ENCODE data around the gene CARD6.
A peak's percentile ranks its signal among the peaks of the same experiment; 100 is the strongest.
"Not testable (repeated sequence)": the region's sequence is repeated elsewhere in the genome, so short reads cannot be mapped to it uniquely, and the experiment has no call there.

The CARD6 gene

GRCh38 chr5:40872253-40872652 is 31.1 kb downstream of the CARD6 start:
- not testable (repeated sequence) for DNase-seq (ENCODE audit: low read depth in 2 of 2)

DNA sequence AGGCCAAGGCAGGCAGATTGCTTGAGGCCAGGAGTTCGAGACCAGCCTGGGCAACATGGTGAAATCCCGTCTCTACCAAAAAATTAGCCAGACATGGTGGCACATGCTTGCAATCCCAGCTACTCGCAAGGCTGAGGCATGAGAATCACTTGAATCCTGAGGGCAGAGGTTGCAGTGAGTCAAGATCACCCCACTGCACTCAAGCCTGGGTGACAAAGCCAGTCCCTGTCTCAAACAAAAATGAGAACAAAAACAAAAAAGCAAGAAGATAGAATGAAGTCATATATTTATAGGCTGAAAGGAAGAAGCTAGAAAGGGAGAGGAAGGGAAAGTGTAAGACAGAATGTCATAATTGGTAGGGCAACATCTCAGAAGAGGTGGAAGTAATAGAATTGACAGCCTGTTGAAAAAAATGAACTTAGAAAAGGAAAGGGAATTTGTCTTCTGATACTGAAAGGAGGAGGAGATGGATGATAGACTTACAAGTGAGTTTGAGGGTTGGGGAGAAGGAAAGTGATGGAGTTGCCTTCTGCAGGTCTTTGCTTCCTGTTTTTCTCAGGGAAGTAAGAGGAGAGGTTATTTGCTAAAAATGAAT is 32.2 kb downstream of the CARD6 start:
- DNase-seq (ENCODE audit: low read depth in 2 of 2), result no peak

DNA sequence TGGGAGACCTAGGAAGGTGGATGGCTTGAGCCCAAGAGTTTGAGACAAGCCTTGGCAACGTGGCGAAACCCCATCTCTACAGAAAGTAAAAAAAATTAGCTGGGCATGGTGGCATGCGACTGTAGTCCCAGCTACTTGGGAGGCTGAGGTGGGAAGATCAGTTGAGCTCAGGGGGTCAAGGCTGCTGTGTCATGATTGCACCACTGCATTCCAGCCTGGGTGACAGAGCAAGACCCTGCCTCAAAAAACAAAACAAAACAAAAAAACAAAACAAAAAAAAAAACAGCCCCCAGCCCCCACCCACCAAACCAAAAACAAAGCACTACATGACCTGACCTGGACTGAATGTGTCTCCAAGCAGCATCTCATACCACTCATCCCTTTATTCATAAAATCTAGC is 34.8 kb downstream of the CARD6 start:
- no peak for DNase-seq (ENCODE audit: low read depth in 2 of 2)

- no peak for DNase-seq (ENCODE audit: low read depth in 2 of 2)
Observed at GRCh38 chr5:40877371-40877988, 36.3 kb downstream of the CARD6 start.

- DNase-seq (ENCODE audit: low read depth in 2 of 2), result peak; percentile 1 to 3
Observed at GRCh38 chr5:40879163-40879942, 38.2 kb downstream of the CARD6 start.

DNA sequence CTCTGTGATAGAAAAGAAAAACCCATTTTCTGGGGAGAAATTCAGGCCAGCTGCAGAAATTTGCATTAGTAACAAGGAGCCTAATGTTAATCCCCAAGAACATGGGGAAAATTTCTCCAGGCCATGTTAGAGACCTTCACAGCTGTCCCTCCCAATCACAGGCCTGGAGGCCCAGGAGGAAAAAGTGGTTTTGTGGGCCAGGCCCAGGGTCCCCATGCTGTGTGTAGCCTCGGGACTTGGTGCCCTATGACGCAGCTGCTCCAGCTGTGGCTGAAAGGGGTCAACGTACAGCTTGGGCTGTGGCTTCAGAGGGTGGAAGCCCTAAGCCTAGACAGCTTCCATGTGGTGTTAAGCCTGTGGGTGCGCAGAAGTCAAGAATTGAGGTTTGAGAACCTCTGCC is 41.1 kb downstream of the CARD6 start:
- no peak for DNase-seq (ENCODE audit: low read depth in 2 of 2)

DNA sequence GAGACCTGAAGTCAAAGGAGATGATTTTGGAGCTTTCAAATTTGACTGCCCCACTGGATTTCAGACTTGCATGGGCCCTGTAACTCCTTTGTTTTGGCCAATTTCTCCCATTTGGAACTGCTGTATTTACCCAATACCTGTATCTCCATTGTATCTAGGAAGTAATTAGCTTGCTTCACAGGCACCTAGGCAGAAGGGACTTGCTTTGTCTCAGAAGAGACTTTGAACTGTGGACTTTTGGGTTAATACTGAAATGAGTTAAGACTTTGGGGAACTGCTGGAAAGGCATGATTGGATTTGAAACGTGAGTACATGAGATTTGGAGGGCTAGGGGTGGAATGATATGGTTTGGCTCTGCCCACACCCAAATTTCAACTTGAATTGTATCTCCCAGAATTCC is 41.9 kb downstream of the CARD6 start:
- DNase-seq (ENCODE audit: low read depth in 2 of 2), result not testable (repeated sequence)

- not testable (repeated sequence) for DNase-seq (ENCODE audit: low read depth in 2 of 2)
Observed at GRCh38 chr5:40895440-40896425, 54.6 kb downstream of the CARD6 start.

- peak in 1 of 2 experiments; percentile 8 for DNase-seq (ENCODE audit: low read depth in 2 of 2)
Observed at GRCh38 chr5:40904205-40904993, 63.2 kb downstream of the CARD6 start.

GRCh38 chr5:40904994-40905306 is 63.8 kb downstream of the CARD6 start:
- DNase-seq (ENCODE audit: low read depth in 2 of 2), result no peak

DNA sequence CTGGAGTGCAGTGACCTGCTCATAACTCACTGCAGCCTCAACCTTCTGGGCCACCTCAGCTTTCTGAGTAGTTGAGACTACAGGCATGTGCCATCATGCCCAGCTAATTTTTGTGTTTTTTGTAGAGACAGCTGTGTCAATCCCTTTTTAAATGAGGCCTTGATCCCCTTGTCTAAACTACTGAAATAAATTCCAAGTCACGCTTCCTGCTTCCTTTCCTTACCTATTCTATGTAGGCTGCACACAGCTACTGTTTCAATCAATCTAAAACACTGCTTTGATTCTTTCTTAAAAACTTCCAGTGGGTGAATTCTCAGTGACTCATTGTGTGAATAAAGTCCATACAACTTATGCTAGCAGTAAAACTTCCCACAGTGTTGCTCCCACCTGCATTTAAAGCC is 65.2 kb downstream of the CARD6 start:
- DNase-seq (ENCODE audit: low read depth in 2 of 2), result no peak

DNA sequence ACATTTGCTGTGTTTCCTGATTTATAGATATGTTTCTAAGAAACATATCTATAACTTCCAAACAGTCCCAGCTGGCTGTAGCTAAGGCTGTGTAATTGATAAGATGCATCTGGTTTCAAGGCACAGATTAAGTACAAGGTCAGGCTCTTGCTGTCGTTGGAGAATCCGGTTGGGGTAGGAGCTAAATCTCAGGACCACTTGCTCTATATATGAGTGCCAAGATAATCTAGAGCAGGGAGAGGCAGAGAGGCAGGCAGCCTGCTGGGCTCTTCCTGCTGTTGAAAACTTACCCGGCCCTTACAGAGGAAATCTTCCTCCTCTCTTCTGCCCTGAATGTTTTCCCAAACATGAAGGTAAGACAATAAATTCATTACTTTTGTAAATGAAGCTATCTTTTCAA is 68.1 kb downstream of the CARD6 start, which contains the start of gene C7:
C7 (plus strand) TSS at position 234 of the 400 bp plus-strand sequence; CDS start at position 348, 114 bp downstream.
- no peak for DNase-seq (ENCODE audit: low read depth in 2 of 2)

- no peak for DNase-seq (ENCODE audit: low read depth in 2 of 2)
Observed at GRCh38 chr5:40909723-40910122, 68.6 kb downstream of the CARD6 start.

Data from fibroblast of skin of left biceps (primary cell).